IMR-90 (cell line): Measurements from ENCODE around the gene VMAC. TPM values are rescaled to one million over a fixed set of nuclear protein-coding genes. Genes with fewer than 3 reads are reported as not detected.

Source experiments
- ATAC-seq: fragments of 200-7000 bp; cut with Tn5 transposase; 2 replicates; pipeline ENCODE4 v1.9.1; 2020; ENCODE audit warnings: low read depth, mild to moderate bottlenecking, moderate library complexity
- BruUV-seq: library from RNA; stranded (reverse); fragments of 400-500 nt; replicated peaks from 2 replicates; lab custom pipeline; 2021; lab: Mats Ljungman, UMichigan
- CTCF ChIA-PET: fragments of 300-600 bp; formaldehyde crosslinking; extraction: SDS; loops from one replicate; lab custom pipeline; 2021; ENCODE audit warnings: antibody characterized with exemption; lab: Yijun Ruan, JAX
- POLR2A ChIA-PET: fragments of 300-600 bp; sonication (Branson Sonifier 250); formaldehyde crosslinking; loops from one replicate; lab custom pipeline; 2022; ENCODE audit warnings: antibody characterized with exemption; ENCODE audit not compliant: unreplicated experiment; lab: Charles Lee
- DNase-seq: peaks from one replicate; pipeline ENCODE4 v3.0.0; 2013
- H2AFZ ChIP-seq: replicated peaks from 2 replicates; pipeline ENCODE3; 2013; ENCODE audit warnings: low read length, mild to moderate bottlenecking; ENCODE audit not compliant: poor library complexity
- H2AK5ac ChIP-seq: 2 replicates; pipeline ENCODE4 v1.6.1; 2013; ENCODE audit warnings: low read depth, low read length, inconsistent platforms
- H2AK9ac ChIP-seq: replicated peaks from 2 replicates; pipeline ENCODE3; 2013; ENCODE audit warnings: mild to moderate bottlenecking, low read depth, low read length, moderate library complexity; ENCODE audit not compliant: poor library complexity
- H2BK120ac ChIP-seq: 2 replicates; pipeline ENCODE4 v1.6.1; 2013; ENCODE audit warnings: low read depth, low read length, inconsistent platforms
- H2BK15ac ChIP-seq: 3 replicates; pipeline ENCODE4 v1.6.1; 2013; ENCODE audit warnings: low read depth, low read length, inconsistent platforms
- H2BK20ac ChIP-seq: 2 replicates; pipeline ENCODE4 v1.6.1; 2013; ENCODE audit warnings: low read depth, mild to moderate bottlenecking, inconsistent platforms, low read length, moderate library complexity
- H2BK5ac ChIP-seq: 2 replicates; pipeline ENCODE4 v1.6.1; 2013; ENCODE audit warnings: mild to moderate bottlenecking, low read depth, low read length, inconsistent platforms; ENCODE audit not compliant: poor library complexity, severe bottlenecking
- H3K14ac ChIP-seq: replicated peaks from 2 replicates; pipeline ENCODE4 v1.6.1; 2013; ENCODE audit warnings: low read depth, low read length, inconsistent platforms
- H3K18ac ChIP-seq: 2 replicates; pipeline ENCODE4 v1.6.1; 2013; ENCODE audit warnings: low read depth, low read length, control low read depth
- H3K23ac ChIP-seq: 2 replicates; pipeline ENCODE4 v1.6.1; 2013; ENCODE audit warnings: low read depth, low read length, inconsistent platforms
- H3K27ac ChIP-seq: 2 replicates; pipeline ENCODE4 v1.5.1; 2013; ENCODE audit warnings: mild to moderate bottlenecking, control low read depth, low read length; ENCODE audit not compliant: insufficient read depth
- H3K27me3 ChIP-seq: 2 replicates; pipeline ENCODE4 v1.6.1; 2013; ENCODE audit warnings: low read length; ENCODE audit not compliant: control insufficient read depth, insufficient read depth
- H3K36me3 ChIP-seq: 2 replicates; pipeline ENCODE4 v1.6.1; 2013; ENCODE audit warnings: low read length, mixed read lengths; ENCODE audit not compliant: control insufficient read depth, insufficient read depth
- H3K4ac ChIP-seq: 2 replicates; pipeline ENCODE4 v1.6.1; 2013; ENCODE audit warnings: low read depth, low read length, inconsistent platforms
- H3K4me1 ChIP-seq: 2 replicates; pipeline ENCODE4 v1.6.1; 2013; ENCODE audit warnings: low read length, mixed read lengths; ENCODE audit not compliant: control insufficient read depth, insufficient read depth
- H3K4me2 ChIP-seq: 2 replicates; pipeline ENCODE4 v1.6.1; 2013; ENCODE audit warnings: low read depth, mild to moderate bottlenecking, control low read depth, low read length, moderate library complexity
- H3K4me3 ChIP-seq: 2 replicates; pipeline ENCODE4 v1.5.1; 2013; ENCODE audit warnings: low read depth, mild to moderate bottlenecking, control low read depth, low read length, moderate library complexity; ENCODE audit not compliant: insufficient read depth
- H3K56ac ChIP-seq: 2 replicates; pipeline ENCODE4 v1.6.1; 2013; ENCODE audit warnings: low read length, inconsistent platforms; ENCODE audit not compliant: insufficient read depth; ENCODE audit errors: extremely low read depth
- H3K79me1 ChIP-seq, 2 experiments: 2 replicates each; pipeline ENCODE4 v1.6.1; 2013; ENCODE audit warnings: low read length in 2 of 2, inconsistent platforms in 1 of 2, low read depth in 1 of 2
- H3K9ac ChIP-seq: 2 replicates; pipeline ENCODE4 v1.6.1; 2013; ENCODE audit warnings: low read depth, low read length, control low read depth
- H3K9me1 ChIP-seq: 2 replicates; pipeline ENCODE4 v1.6.1; 2013; ENCODE audit warnings: low read length, inconsistent platforms; ENCODE audit not compliant: insufficient read depth
- H3K9me3 ChIP-seq: 2 replicates; pipeline ENCODE4 v1.6.1; 2013; ENCODE audit warnings: low read length; ENCODE audit not compliant: control insufficient read depth, insufficient read depth
- H4K20me1 ChIP-seq: 2 replicates; pipeline ENCODE4 v1.6.1; 2013; ENCODE audit warnings: low read length, inconsistent platforms; ENCODE audit not compliant: insufficient read depth
- H4K5ac ChIP-seq: 2 replicates; pipeline ENCODE4 v1.6.1; 2013; ENCODE audit warnings: mild to moderate bottlenecking, low read depth, low read length, control low read depth
- H4K8ac ChIP-seq, 2 experiments: 2 replicates each; pipeline ENCODE4 v1.6.1; 2013; ENCODE audit warnings: low read depth in 2 of 2, low read length in 2 of 2, control low read depth in 1 of 2, inconsistent platforms in 1 of 2
- H4K91ac ChIP-seq: 2 replicates; pipeline ENCODE4 v1.6.1; 2013; ENCODE audit warnings: low read depth, low read length, inconsistent platforms; ENCODE audit not compliant: insufficient read depth
- NFE2L2 ChIP-seq: fragments of 150-350 bp; IDR thresholded peaks from 2 replicates; pipeline ENCODE4 v1.6.1; 2016; ENCODE audit warnings: low read depth, mild to moderate bottlenecking, low read length
- POLR2A ChIP-seq: IDR thresholded peaks from 2 replicates; pipeline ENCODE4 v1.6.1; 2012; ENCODE audit warnings: mild to moderate bottlenecking, low read depth, low read length
- RAD21 ChIP-seq: IDR thresholded peaks from 2 replicates; pipeline ENCODE4 v1.6.1; 2012; ENCODE audit warnings: low read length, improper control_type of control experiment
- SMC3 ChIP-seq: fragments of 150-350 bp; IDR thresholded peaks from 2 replicates; pipeline ENCODE4 v1.6.1; 2016; ENCODE audit warnings: low read depth, mild to moderate bottlenecking, antibody characterized with exemption, low read length, moderate library complexity
- WGBS, 2 experiments: methylation state at CpG; one replicate each; pipeline versions ENCODE4 v1.1.5 to v1.1.7; 2013; ENCODE audit warnings: missing lambda C conversion rate in 2 of 2; ENCODE audit not compliant: insufficient read length in 1 of 2; ENCODE audit errors: extremely low coverage in 2 of 2; 5-methylcytosine and 5-hydroxymethylcytosine counted together
- dilution Hi-C: fragments of 300-500 bp; cut with HindIII; formaldehyde crosslinking; loops from one replicate; pipeline ENCODE4 v1.14.3; 2018; ENCODE audit warnings: low sequenced_read_pairs; ENCODE audit not compliant: unreplicated experiment
- in situ Hi-C: fragments of 300-500 bp; cut with MboI; formaldehyde crosslinking; loops from 3 replicates; pipeline ENCODE4 v1.14.3; 2019; ENCODE audit warnings: low sequenced_read_pairs, inconsistent platforms, mixed read lengths
- intact Hi-C: fragments of 100-400 bp; cut with micrococcal nuclease; formaldehyde crosslinking; loops from 2 replicates; pipeline ENCODE4 v1.10.0; 2022
- polyA plus RNA-seq, 3 experiments: library from polyadenylated mRNA; depleted of rRNA; stranded (reverse); fragments of >200 nt; gene quantifications; 2 replicates each; pipeline ENCODE4 v1.2.3, GENCODE V29; 2012; ENCODE audit warnings: low replicate concordance in 1 of 3
- total RNA-seq: library from RNA; depleted of rRNA; stranded (reverse); fragments of >200 nt; gene quantifications from 2 replicates; pipeline ENCODE4 v1.2.3, GENCODE V29; 2012

Gene VMAC
- total and polyA plus RNA-seq, 2 of the 4 experiments (the other 2 are of a cell fraction), result 1.4 to 3.1 TPM

GRCh38 chr19:5893296-5893903 lies 11.3 kb upstream of the VMAC start:
- peaks cover 6 to 8% of the 10 kb centered on the region in 2 experiments; a peak in 3 of 4 replicates for H3K79me1 ChIP-seq
- H2AK9ac ChIP-seq, result no peak overlapping the region
- H2AK5ac ChIP-seq, result no peak overlapping the region
- H3K36me3 ChIP-seq, result peaks cover 20% of the 10 kb centered on the region; the same call in 1 of the 2 replicates
- DNase-seq, result no peak
- BruUV-seq, result no TSS peak
- intact Hi-C loops, result loop anchor here (2.0 to 5.0 kb wide), 2 partner anchors 66 to 129 kb away; no protein-coding TSS in a partner anchor
- H3K4me3 ChIP-seq, result no peak overlapping the region
- no peaks in the 10 kb centered on the region for H3K27me3 ChIP-seq
- dilution Hi-C loops, result no loop called here
- no peak overlapping the region for H3K18ac ChIP-seq
- no peak overlapping the region for H4K91ac ChIP-seq
- no peak overlapping the region for H3K56ac ChIP-seq
- no peak overlapping the region for H3K23ac ChIP-seq
- H3K4ac ChIP-seq, result no peak overlapping the region
- H3K9ac ChIP-seq, result no peak overlapping the region
- no peak overlapping the region for H2BK5ac ChIP-seq
- H3K4me1 ChIP-seq, result peaks cover 19% of the 10 kb centered on the region
- WGBS, 2 experiments, result 80% methylated on average over 3 of the region's 13 CpGs; no CpG with 5 or more reads in 1 of the 2 experiments
- ChIA-PET POLR2A (interaction anchor here (0.6 kb wide), 1 partner anchor 87 kb away, joined by 6 read pairs; no protein-coding TSS in a partner anchor), CTCF (interaction anchor here (0.6 to 4.6 kb wide), 4 partner anchors 63 to 114 kb away, joined by 3 to 37 read pairs (median 3); partner anchors contain the start of gene NRTN)
- no peak overlapping the region for H3K4me2 ChIP-seq
- H2BK120ac ChIP-seq, result no peak overlapping the region
- in situ Hi-C loops, result loop anchor here (5.0 kb wide), 1 partner anchor 91 kb away; no protein-coding TSS in a partner anchor
- H3K9me3 ChIP-seq, result no peaks in the 10 kb centered on the region
- no peak overlapping the region for H4K5ac ChIP-seq
- ATAC-seq, result no peak
- no peak overlapping the region for H3K14ac ChIP-seq
- H3K9me1 ChIP-seq, result 0 out of 2 replicates have a peak, but pooled peaks cover 3% of the 10 kb centered on the region
- no peak overlapping the region for H3K27ac ChIP-seq
- peaks cover 20% of the 10 kb centered on the region for H4K20me1 ChIP-seq
- no peak overlapping the region for H2AFZ ChIP-seq
- no peak overlapping the region for H2BK15ac ChIP-seq
- TF ChIP-seq SMC3 (no peak), NFE2L2 (no peak), RAD21 (no peak), POLR2A (no peak)
- no peak overlapping the region for H4K8ac ChIP-seq
- H2BK20ac ChIP-seq, result no peak overlapping the region
